ENCODE data around the gene GAB4.

Gene GAB4

GRCh38 chr22:17013396-17014100 lies 5.5 kb upstream of the GAB4 start:
- FAIRE-seq (no peak), DNase-seq (ENCODE audit: insufficient read length) (no peak)
- TF ChIP-seq POLR2AphosphoS5 (IDR thresholded peaks at IDR 0.05; ENCODE audit: low read depth, low read length) (no peak), TAF1 (IDR thresholded peaks at IDR 0.05; ENCODE audit: borderline replicate concordance, low read depth, low read length) (no peak), POLR2A (IDR thresholded peaks at IDR 0.05; ENCODE audit: low read depth, low read length) (no peak)

DNA sequence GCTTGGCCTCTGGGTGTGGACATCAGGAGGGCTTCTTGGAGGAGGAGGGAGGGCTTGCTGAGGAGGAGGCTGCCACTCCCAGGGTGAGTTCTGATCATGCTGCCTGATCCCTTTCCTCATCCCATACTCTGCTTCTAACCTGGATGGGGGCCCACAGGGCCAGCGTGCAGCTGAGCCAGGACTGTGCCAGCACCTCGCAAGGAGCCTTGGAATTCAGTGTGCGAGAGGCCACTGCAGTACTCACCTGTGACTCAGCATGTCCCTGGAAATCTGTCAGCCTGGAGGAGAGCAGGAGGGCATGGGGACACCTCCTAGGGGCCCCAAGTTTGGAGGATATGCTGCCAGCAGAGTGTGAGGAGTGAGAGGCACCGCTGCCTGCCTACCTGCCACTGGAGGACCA lies 4.2 kb upstream of the GAB4 start:
- TF ChIP-seq TAF1 (IDR thresholded peaks at IDR 0.05; ENCODE audit: borderline replicate concordance, low read depth, low read length) (no peak), POLR2AphosphoS5 (IDR thresholded peaks at IDR 0.05; ENCODE audit: low read depth, low read length) (no peak), POLR2A (IDR thresholded peaks at IDR 0.05; ENCODE audit: low read depth, low read length) (no peak)
- DNase-seq (ENCODE audit: insufficient read length) (no peak), FAIRE-seq (no peak)

DNA sequence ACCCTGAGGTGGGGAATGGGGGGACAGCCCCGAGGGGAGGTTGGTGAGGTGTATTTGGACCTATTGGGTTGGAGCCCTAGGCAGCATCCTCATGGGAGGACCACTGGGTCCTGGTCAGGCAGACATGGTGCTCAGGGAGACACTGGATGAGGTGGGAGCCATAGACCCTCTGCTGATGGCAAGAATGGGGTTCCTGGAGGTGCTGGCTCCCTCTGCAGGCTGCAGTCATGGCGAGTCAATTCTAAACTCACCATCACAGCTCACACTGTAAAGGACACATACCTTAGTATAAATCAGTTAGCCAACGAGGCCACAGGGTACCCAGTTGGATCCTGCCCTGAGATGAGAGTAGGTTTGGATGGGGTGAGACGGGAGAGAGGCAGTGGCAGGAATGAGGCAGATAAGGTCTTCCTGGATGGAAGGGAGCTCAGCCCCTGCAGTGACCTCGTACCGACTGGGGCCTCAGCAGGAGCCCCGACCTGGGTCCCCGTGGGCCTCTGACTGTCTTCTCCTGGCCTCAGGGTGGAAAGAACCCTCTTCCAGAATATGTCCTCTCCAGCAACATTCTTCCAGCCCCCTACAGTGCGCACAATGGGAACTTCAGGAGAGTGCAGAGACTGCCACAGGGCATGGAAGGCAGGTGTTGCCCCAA lies 1.7 kb upstream of the GAB4 start:
- TF ChIP-seq POLR2AphosphoS5 (IDR thresholded peaks at IDR 0.05; ENCODE audit: low read depth, low read length) (no peak), TAF1 (IDR thresholded peaks at IDR 0.05; ENCODE audit: borderline replicate concordance, low read depth, low read length) (no peak), POLR2A (IDR thresholded peaks at IDR 0.05; ENCODE audit: low read depth, low read length) (no peak)
- no peak for FAIRE-seq
- DNase-seq (ENCODE audit: insufficient read length) = no peak

DNA sequence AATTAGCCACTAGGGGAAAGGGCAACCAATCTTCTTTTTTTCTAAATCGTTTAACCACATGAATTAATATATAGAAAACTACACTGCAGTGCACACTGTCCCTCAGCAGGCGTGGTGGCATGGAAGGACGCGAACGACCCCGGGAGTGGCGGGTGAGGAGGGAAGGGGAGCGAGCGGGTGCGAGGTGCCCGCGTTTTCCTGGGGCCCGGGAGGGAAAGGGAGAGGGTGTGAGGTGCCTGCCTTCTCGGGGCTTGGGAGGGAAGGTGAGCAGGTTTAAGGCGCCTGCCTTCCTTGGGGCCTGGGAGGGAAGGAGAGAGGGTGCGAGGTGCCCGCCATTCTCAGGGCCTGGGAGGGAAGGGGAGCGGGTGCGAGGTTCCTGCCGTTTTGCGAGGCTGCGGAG lies 765 bp downstream of the GAB4 start:
- FAIRE-seq (no peak), DNase-seq (ENCODE audit: insufficient read length) (no peak)
- no peak for TF ChIP-seq POLR2A (IDR thresholded peaks at IDR 0.05; ENCODE audit: low read depth, low read length)
- no peak for TF ChIP-seq POLR2AphosphoS5 (IDR thresholded peaks at IDR 0.05; ENCODE audit: low read depth, low read length)
- TF ChIP-seq TAF1 (IDR thresholded peaks at IDR 0.05; ENCODE audit: borderline replicate concordance, low read depth, low read length) = no peak

- DNase-seq (ENCODE audit: insufficient read length) = no peak
- no peak for FAIRE-seq
- TF ChIP-seq POLR2A (IDR thresholded peaks at IDR 0.05; ENCODE audit: low read depth, low read length) (no peak), POLR2AphosphoS5 (IDR thresholded peaks at IDR 0.05; ENCODE audit: low read depth, low read length) (no peak), TAF1 (IDR thresholded peaks at IDR 0.05; ENCODE audit: borderline replicate concordance, low read depth, low read length) (no peak)
Observed at GRCh38 chr22:16989915-16990314, 18.1 kb downstream of the GAB4 start.

DNA sequence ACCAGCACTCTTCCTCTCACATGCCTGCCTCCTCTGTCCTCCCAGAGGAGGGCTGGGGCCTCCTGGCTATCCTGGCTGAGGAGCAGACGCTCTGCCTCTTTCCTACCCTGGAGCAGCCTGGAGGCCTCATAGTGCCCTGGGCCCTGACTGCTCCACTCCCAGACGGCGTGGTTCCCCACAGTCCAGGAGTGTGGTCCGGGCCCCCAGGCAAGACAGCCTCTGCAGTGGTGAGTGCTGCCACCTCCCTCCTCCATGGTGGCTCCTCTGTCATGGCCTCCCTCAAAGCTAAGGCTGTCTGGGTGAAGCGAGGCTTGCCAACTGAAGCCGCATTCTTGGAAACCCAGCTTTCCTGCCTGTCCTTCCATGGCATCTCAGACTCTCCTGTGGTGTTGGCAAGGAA lies 19.8 kb downstream of the GAB4 start:
- FAIRE-seq = no peak

GRCh38 chr22:16987822-16988221 lies 20.2 kb downstream of the GAB4 start:
- DNase-seq (ENCODE audit: insufficient read length) (no peak), FAIRE-seq (no peak)
- TF ChIP-seq POLR2AphosphoS5 (IDR thresholded peaks at IDR 0.05; ENCODE audit: low read depth, low read length) (no peak), POLR2A (IDR thresholded peaks at IDR 0.05; ENCODE audit: low read depth, low read length) (no peak), TAF1 (IDR thresholded peaks at IDR 0.05; ENCODE audit: borderline replicate concordance, low read depth, low read length) (no peak)

More for the DNA sequence above, 19.8 kb downstream of the GAB4 start:
- no peak for DNase-seq (ENCODE audit: insufficient read length)
- TF ChIP-seq TAF1 (IDR thresholded peaks at IDR 0.05; ENCODE audit: borderline replicate concordance, low read depth, low read length) (no peak), POLR2A (IDR thresholded peaks at IDR 0.05; ENCODE audit: low read depth, low read length) (no peak), POLR2AphosphoS5 (IDR thresholded peaks at IDR 0.05; ENCODE audit: low read depth, low read length) (no peak)

GRCh38 chr22:16975155-16975885 lies 32.7 kb downstream of the GAB4 start:
- TF ChIP-seq POLR2AphosphoS5 (IDR thresholded peaks at IDR 0.05; ENCODE audit: low read depth, low read length) = no peak
- TF ChIP-seq POLR2A (IDR thresholded peaks at IDR 0.05; ENCODE audit: low read depth, low read length) = no peak
- no peak for TF ChIP-seq TAF1 (IDR thresholded peaks at IDR 0.05; ENCODE audit: borderline replicate concordance, low read depth, low read length)
- FAIRE-seq = no peak
- DNase-seq (ENCODE audit: insufficient read length) = no peak

- DNase-seq (ENCODE audit: insufficient read length) (no peak), FAIRE-seq (no peak)
- TF ChIP-seq POLR2A (IDR thresholded peaks at IDR 0.05; ENCODE audit: low read depth, low read length) = no peak
- TF ChIP-seq TAF1 (IDR thresholded peaks at IDR 0.05; ENCODE audit: borderline replicate concordance, low read depth, low read length) = no peak
- no peak for TF ChIP-seq POLR2AphosphoS5 (IDR thresholded peaks at IDR 0.05; ENCODE audit: low read depth, low read length)
Observed at GRCh38 chr22:16974298-16975084, 33.5 kb downstream of the GAB4 start.

DNA sequence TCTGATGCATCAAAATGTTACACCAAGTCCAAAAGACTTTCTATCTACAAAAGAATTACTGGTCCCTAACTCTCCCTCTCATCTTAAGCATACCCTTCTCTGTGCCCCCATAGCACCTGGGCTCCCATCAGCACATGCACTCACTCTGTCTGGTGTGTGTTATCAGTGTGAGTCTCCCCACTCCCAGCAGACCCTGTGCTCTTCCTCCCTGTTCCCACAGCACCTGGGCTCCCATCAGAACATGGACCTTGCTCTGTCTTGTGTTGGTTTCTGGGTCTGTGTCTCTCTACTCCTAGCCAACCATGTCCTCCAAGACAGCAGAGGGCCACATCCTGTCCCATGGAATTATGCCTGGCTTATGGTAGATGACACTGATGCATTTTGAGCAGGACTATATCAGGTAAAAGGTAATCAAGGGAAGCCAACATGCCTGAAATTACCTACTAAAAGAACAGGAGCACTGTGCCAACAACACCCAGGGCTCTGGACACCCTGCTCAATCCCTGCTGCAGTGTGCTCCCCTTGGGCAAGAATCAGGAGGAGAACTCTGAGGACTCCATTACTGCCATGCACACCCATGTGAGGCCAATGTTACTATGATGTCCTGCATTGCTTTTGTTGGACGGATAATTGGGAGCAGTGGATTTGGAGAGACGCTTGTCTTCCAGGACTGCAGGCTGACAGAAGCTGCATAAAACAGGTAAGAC lies 34.3 kb downstream of the GAB4 start:
- TF ChIP-seq POLR2A (IDR thresholded peaks at IDR 0.05; ENCODE audit: low read depth, low read length) = no peak
- no peak for FAIRE-seq

GRCh38 chr22:16972311-16972710 lies 35.7 kb downstream of the GAB4 start:
- TF ChIP-seq POLR2AphosphoS5 (IDR thresholded peaks at IDR 0.05; ENCODE audit: low read depth, low read length) (no peak), TAF1 (IDR thresholded peaks at IDR 0.05; ENCODE audit: borderline replicate concordance, low read depth, low read length) (no peak), POLR2A (IDR thresholded peaks at IDR 0.05; ENCODE audit: low read depth, low read length) (no peak)
- FAIRE-seq (no peak), DNase-seq (ENCODE audit: insufficient read length) (no peak)

More for the DNA sequence above, 34.3 kb downstream of the GAB4 start:
- no peak for DNase-seq (ENCODE audit: insufficient read length)

Measured in GM12892 (cell line).